Activated naive CD4-positive, alpha-beta T cell (primary cell): ENCODE data around the gene VPS26B.
"Not testable (repeated sequence)": the region's sequence is repeated elsewhere in the genome, so short reads cannot be mapped to it uniquely, and the experiment has no call there.

Experiments
- DNase-seq, 4 experiments: peaks; one replicate each; lab custom pipeline; 2025; lab: John Stamatoyannopoulos, UW

The VPS26B gene

DNA sequence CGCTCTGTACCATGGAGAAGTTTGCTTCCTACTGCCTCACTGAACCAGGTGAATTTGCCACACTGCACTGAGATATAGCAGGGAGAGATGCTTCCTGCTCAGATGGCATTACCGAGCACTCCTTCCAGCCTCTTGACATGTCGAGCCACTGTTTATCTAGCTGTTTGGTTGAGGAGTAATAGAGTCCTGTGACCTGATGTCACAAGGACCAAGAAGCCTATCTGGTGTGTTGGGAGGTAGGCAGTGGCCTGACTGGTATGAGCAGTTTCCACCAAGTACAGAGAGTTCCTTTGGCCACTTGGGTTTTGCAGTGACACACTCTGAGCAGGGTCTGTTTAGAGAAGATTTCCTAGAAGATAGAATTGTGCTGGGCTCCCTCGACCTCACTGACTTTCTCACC is 34.1 kb downstream of the VPS26B start:
- no peak for DNase-seq

DNA sequence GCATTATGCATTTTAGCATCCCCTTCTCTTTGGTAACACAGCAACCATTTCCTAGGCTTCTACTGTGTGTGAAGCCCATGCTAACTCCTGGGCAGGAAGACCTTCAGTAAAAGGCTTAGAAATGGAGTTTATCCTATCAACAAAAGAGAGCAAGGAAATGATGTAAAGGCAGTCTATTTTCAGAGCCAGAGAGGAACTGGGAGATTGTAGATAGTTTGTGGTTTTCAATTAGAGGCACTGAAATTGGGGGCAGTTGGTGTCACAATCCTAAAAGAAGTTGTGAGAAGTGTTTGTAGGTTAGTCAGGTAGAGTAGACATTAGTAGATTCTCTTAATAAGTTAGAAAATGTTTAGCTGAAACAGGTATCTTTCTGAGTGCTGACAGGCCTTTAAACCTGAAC is 36.0 kb downstream of the VPS26B start:
- DNase-seq, result no peak

GRCh38 chr11:134260983-134261382 is 36.5 kb downstream of the VPS26B start:
- no peak for DNase-seq

- no peak for DNase-seq
Observed at GRCh38 chr11:134261626-134262488, 37.4 kb downstream of the VPS26B start.

DNA sequence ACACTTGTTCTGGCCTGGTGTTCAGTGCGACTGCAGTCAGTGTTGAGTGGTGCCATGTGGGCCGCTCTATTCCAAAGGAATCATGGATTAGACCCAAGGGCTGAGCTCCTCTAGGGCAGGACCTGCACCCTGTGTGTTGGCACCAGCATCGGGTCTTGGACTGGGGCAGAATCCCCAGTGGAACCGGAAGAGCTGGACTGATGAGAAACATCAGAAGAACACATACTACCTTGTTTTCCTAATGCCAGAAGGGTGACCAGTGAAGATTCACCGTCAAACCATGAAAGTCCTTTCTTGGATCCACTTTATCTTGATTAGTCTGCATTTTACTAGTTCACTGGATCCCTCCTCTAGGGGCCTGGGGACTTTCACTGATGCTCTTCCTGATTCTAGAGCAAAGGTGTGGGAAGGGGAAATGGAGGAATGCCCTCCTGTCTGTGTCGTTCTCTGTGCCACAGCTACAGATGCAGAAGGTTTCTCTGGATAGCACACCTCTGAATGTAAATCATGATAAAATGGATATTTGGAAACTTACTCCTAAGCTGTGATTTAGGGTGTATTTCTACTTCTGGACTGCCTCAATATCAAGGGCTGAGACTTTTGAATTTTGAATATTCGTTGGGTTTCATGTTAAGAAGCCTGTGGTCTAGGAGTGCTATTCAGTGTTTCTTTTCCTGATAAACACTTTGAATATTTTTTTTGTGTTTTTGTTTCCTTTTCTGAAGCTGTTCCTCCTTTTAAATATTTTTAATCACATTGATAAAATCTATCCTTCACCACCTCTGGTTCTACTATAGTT is 40.7 kb downstream of the VPS26B start:
- no peak for DNase-seq

GRCh38 chr11:134266440-134266839 is 42.0 kb downstream of the VPS26B start:
- DNase-seq, result no peak

- DNase-seq, result no peak
Observed at GRCh38 chr11:134266841-134267251, 42.4 kb downstream of the VPS26B start.

DNA sequence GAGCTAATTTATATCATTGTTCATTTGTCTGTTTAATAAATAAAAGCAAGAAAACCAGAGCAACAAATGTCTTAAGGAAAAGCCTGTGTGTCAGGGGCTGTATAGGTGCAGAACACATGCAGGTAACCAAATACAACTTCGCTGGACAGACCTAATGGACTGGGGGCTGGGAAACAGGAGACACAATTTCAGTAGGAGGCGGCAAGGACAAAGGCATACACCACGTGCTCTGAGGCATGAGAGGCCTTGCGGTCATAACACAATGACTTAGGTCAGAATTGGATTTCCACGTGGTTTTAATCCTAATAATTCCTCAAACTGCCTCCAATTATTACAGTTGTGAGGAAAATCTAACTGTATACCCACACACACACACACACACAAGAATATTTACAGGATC is 43.0 kb downstream of the VPS26B start:
- no peak for DNase-seq

- DNase-seq, result no peak
Observed at GRCh38 chr11:134267966-134268365, 43.5 kb downstream of the VPS26B start.

DNA sequence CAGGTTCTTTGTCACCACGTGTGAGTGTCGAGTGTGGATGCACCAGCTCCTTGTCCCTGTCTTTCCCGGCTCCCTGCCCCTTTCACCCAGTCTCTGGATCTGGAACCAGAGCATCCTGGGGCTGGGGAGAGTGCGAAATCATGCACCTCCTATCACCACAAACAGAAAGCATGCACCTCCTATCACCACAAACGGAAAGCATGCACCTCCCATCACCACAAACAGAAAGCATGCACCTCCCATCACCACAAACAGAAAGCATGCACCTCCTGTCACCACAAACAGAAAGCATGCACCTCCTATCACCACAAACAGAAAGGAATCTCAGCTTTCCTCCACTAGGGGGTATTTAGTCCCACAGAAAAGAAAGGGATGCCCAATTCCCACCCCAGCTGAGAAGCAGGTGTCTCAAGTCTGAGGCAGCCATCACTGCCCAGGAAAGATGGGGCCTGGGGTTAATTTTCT is 45.8 kb downstream of the VPS26B start:
- no peak for DNase-seq

DNA sequence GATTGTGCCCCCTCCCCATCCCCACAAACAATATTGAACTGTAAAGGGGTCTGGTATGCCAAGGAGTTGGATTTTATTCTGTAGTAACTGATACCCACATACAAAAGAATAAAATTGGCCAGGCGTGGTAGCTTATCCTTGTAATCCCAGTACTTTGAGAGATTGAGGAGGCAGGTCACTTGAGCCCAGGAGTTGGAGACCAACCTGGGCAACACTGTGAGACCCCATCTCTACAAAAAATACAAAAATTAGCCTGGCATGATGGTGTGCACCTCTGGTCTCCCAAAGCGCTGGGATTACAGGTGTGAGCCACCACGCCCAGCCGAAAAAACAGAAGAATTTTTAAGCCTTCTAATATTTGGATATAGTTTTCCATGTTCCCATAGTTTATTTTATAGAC is 47.5 kb downstream of the VPS26B start:
- DNase-seq, result no peak

DNA sequence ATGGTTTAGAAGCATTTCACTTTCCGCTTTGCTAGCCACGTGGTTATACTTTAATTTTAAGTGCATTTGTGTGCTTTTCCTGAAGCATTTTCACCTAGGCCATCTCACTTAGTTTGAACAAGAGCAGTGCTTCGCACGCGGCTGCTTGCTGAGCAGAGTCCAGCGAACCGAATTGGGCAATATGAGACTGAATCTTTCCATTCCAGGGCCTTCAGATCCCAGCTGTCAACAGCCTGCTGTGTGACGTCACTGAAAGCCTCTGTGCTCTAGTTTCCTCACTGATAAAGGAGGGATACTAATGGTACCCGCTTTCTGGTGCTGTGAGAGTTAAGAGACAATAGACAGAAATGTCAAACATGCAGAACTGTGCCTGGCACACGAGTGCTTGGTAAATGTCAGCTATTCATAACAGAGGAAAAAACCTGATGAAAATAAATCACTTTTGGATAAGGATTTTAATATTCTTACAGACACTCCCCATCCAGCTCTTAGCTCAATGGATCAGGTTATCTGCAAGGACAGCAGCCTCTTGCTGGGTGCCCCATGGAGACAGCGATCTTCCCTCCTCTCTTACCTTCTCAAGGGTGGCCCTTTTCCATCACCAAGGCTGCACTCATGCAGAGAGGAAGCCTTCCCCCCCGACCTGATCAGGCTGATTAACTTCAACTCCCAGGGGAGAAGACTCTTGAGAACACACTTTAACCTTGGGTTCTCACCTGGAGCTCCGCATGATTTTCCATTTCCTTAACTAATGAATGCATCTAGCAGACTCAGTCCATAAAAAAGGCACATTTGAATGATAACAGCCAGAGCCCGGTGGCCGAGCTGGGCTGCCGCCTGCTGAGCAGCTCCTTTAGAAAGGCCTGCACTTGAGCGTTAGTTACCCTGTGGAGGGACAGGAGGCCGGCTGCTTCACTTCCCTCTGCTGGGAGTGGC is 48.2 kb downstream of the VPS26B start:
- no peak for DNase-seq

- DNase-seq, result no peak
Observed at GRCh38 chr11:134273317-134273712, 48.8 kb downstream of the VPS26B start.

- DNase-seq, result no peak
Observed at GRCh38 chr11:134275188-134275533, 50.7 kb downstream of the VPS26B start.

DNA sequence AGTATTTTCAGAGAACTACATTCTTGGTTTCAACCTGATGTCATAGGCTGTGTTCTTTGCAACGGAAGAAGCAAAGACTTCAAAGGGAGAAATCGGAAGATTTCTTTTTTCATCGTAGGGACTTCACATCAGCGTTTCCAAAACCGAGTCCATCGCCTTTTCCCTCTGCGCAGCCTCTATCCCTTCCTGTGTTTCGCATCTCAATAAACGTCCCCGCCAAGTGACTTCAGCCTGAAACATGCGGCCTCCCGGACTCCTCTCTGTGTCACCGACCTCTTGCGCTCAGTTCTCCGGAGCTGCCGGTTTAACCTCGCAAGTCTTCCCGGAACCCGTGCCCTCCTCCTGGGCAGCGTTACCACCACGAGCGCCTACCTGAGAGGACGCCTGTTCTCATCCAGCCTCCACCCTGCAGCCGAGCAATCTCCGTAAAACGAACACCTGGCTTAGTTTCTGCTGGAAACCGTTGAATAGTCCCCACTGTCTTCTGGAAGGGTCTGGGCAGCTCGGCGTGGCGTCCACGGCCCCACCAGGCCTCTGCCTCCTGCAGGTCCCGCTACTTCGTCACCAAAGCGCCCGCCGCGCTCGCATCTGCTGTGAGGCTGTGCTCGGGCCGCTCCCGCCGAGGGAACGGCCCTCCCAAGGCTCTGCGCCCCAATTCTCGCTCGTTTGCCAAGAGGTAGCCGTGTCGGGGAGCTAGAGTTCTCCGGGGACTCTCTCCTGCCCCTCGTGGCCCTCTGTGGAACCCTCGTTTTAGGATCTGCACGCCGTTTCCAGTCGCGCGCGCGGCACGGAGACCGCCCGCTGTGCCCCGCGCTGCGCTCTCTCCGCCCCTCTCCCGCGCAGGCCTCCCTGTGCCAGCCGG is 51.3 kb downstream of the VPS26B start, which contains the start of gene GLB1L3:
TSS of gene GLB1L3 (plus strand) at position 846 of the 862 bp plus-strand sequence. CDS start 362 bp downstream, outside the sequence.
- DNase-seq, result peak; percentile 24 to 71 (median 49)

DNA sequence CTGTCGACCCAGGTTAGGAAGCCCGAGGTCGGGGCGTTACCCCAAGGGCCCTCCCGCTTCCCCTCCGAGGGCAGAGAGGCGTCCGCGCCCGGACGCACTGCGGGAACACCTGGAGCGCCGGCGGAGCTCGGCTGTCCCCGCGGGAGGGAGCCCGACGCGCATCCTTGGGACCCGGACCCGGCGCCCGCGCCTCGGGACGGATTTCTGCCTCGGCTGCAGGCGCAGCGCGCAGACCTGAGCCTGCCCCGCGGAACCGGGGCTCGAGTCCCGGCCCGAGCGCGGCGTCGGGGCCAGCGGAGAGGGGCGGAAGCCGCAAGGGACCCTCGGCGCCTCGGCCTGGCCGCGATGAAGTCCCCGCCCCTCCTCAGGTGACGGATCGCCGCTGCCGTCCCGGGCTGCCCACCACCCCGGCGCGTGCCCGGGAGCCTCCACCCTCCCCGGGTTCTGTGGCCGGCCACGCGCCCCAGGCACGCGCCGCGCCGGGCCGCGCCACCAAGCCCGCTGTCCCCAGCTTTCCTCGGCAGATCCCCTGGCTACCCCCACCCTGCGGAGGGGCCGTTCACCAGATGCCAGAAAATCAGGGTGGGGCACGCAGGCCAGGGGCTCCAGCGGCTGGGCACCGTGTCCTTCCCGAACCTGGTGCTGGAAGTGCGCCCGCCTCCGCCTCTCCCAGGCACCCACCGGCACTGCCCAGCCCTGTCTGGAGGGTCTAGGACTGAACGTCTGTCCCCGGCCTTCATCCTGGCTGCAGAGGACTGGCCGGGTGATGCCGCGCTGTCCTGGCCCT is 52.1 kb downstream of the VPS26B start:
- no peak for DNase-seq

GRCh38 chr11:134277183-134278001 is 52.9 kb downstream of the VPS26B start:
- DNase-seq, result no peak

- no peak for DNase-seq
Observed at GRCh38 chr11:134278356-134278755, 53.9 kb downstream of the VPS26B start.

- not testable (repeated sequence) for DNase-seq
Observed at GRCh38 chr11:134281635-134282034, 57.2 kb downstream of the VPS26B start.
